SK-N-MC (cell line): ENCODE results near the gene SLC35G6.
A peak's percentile ranks its signal among the peaks of the same experiment; 100 is the strongest.

ENCODE experiments used
- EZH2 ChIP-seq: fragments of 200-600 bp; sonication (generic); IDR thresholded peaks from one replicate; pipeline ENCODE4 v1.6.1; 2017; ENCODE audit warnings: antibody characterized with exemption
- FOXP2 ChIP-seq: optimal IDR thresholded peaks from 2 replicates; pipeline ENCODE3; 2011; ENCODE audit warnings: mild to moderate bottlenecking, moderate library complexity; ENCODE audit not compliant: insufficient read depth; ENCODE audit errors: extremely low read length, control extremely low read depth
- POLR2AphosphoS5 ChIP-seq: IDR thresholded peaks from 2 replicates; pipeline ENCODE4 v1.6.1; 2012; ENCODE audit warnings: mild to moderate bottlenecking, low read depth, low read length, borderline replicate concordance

DNA sequence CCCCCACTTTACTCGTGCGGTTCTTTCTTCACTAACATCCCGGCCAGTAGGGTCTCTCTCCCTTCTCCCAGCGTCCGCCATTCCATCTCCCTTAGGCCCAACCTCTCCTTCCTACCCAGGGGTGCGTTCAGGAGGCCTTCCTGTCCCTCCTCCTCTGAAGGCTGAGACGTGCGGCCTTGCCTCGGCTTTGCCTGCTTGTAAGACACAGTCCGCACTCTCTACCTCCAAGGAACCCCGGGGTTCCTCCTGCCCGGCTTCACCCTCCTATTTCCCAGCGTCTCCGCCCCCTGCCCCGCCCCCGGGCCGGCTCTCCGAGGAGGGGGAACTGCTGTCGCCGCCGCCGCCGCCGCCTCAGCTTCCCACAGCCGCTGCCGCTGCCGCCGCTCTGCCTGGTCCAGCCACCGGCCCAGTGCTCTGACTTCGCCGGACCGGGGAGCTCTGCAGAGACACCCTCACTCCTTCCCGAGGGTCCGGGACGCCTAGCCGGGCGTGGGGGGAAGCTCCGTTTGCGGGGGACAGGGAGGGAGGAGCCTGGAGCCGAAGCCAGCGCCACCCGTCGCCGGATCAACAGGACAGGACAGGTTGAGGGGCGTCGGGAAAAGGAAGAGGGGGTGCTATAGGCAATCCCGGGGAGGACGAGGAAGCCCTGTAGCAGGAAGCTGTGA lies 43.2 kb upstream of the SLC35G6 start:
- TF ChIP-seq POLR2AphosphoS5 (peak; percentile 42; the same call in 1 of the 2 replicates), EZH2 (no peak), FOXP2 (no peak)
